Tibial nerve (tissue), 4 donors: ENCODE measurements around the gene VTN.

Experiments used
- EP300 ChIP-seq, 2 donors: sonication (generic); formaldehyde crosslinking; IDR thresholded peaks; one replicate each; pipeline ENCODE4 v1.6.1; 2017; ENCODE audit warnings: antibody characterized with exemption in 2 of 2, mild to moderate bottlenecking in 1 of 2
- POLR2A ChIP-seq, 2 donors: fragments of 450-650 bp; IDR thresholded peaks; one replicate each; pipeline ENCODE4 v1.6.1; 2017; ENCODE audit warnings: antibody characterized with exemption in 2 of 2, mild to moderate bottlenecking in 2 of 2, moderate library complexity in 2 of 2
- TF ChIP-seq, protein P1 (sequence below), 5 experiments: fragments of 200-600 bp in 3 of 5; fragments of 450-650 bp in 2 of 5; sonication (generic) in 3 of 5; IDR thresholded peaks; one replicate each; pipeline ENCODE4 v1.5.1; 2016 to 2019; ENCODE audit warnings: antibody characterized with exemption in 5 of 5, mild to moderate bottlenecking in 3 of 5, moderate library complexity in 2 of 5

DNA sequence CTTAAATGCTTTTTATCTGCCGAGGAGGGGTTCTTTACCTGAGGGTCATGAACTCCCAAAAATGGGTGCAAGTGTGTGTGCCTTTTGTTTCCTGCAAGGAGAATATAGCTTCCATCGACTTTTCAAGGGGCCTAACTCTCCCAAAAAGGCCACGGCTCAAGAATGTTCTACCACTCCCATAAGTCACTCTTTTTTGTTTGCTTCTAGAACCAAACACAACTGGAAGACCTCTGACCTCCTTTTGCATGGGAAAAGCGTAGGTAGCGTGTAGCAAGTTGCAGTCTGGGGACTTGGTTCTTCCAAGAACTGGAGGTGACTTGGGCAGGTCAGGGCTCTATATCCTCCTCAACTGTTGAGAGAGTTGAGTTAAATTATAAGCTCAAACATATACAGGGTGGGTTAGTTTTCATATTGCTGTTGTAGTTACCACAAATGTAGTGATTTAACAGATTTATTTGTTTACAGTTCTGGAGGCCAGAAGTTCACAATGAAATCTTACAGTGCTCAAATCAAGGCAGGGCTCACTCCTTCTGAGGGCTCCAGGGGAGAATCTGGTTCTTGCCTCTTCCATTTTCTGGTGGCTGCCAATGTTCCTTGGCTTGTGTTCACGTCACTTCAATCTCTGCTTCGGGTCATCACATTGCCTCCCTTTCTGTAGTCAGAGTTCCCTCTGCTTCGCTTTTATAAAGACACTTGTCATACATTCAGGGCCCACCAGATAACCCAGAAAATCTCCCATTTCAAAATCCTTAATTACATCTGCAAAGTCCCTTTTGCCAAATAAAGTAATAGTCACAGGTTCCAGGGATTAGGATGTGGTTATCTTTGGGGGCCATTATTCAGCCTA lies 49.7 kb downstream of the VTN start:
- TF ChIP-seq, protein P1, sequence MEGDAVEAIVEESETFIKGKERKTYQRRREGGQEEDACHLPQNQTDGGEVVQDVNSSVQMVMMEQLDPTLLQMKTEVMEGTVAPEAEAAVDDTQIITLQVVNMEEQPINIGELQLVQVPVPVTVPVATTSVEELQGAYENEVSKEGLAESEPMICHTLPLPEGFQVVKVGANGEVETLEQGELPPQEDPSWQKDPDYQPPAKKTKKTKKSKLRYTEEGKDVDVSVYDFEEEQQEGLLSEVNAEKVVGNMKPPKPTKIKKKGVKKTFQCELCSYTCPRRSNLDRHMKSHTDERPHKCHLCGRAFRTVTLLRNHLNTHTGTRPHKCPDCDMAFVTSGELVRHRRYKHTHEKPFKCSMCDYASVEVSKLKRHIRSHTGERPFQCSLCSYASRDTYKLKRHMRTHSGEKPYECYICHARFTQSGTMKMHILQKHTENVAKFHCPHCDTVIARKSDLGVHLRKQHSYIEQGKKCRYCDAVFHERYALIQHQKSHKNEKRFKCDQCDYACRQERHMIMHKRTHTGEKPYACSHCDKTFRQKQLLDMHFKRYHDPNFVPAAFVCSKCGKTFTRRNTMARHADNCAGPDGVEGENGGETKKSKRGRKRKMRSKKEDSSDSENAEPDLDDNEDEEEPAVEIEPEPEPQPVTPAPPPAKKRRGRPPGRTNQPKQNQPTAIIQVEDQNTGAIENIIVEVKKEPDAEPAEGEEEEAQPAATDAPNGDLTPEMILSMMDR (IDR thresholded peaks at IDR 0.05) = no peak
- TF ChIP-seq POLR2A (IDR thresholded peaks at IDR 0.05) (no peak), EP300 (IDR thresholded peaks at IDR 0.05) (no peak)
